Heart left ventricle (tissue), 16 donors: Measurements from ENCODE around the gene ZDHHC18. TPM values are rescaled to one million over a fixed set of nuclear protein-coding genes. Genes with fewer than 3 reads are reported as not detected.

ENCODE experiments used
- ATAC-seq, 4 donors: fragments of 200-7000 bp; cut with Tn5 transposase; one replicate each; pipeline ENCODE4 v1.9.1; 2020 to 2022; ENCODE audit warnings: moderate library complexity in 4 of 4, mild to moderate bottlenecking in 3 of 4, moderate number of reproducible peaks in 1 of 4
- DNase-seq, 5 donors: peaks; one replicate each; pipeline ENCODE4 v3.0.0-alpha.2; 2020
- H3K27ac ChIP-seq, 12 donors: fragments of 200-600 bp; sonication (generic) in 4 of 12; one replicate each; pipeline versions ENCODE4 v1.5.0 to v1.8.0; 2016 to 2022; ENCODE audit warnings: mild to moderate bottlenecking in 2 of 12
- H3K27me3 ChIP-seq, 9 donors: fragments of 200-600 bp; sonication (generic) in 2 of 9; one replicate each; pipeline versions ENCODE4 v1.5.1 to v1.8.0; 2016 to 2022; ENCODE audit warnings: mild to moderate bottlenecking in 3 of 9
- H3K36me3 ChIP-seq, 9 donors: fragments of 200-600 bp; sonication (generic) in 2 of 9; one replicate each; pipeline versions ENCODE4 v1.5.0 to v1.8.0; 2018 to 2022; ENCODE audit warnings: mild to moderate bottlenecking in 2 of 9
- H3K4me1 ChIP-seq, 12 donors: fragments of 200-600 bp; sonication (generic) in 4 of 12; one replicate each; pipeline versions ENCODE4 v1.5.0 to v1.8.0; 2016 to 2022; ENCODE audit warnings: mild to moderate bottlenecking in 3 of 12
- H3K4me3 ChIP-seq, 12 donors: fragments of 200-600 bp; sonication (generic) in 4 of 12; one replicate each; pipeline versions ENCODE4 v1.5.0 to v1.8.0; 2017 to 2022; ENCODE audit warnings: mild to moderate bottlenecking in 9 of 12, moderate library complexity in 4 of 12
- H3K9me3 ChIP-seq, 12 donors: fragments of 200-600 bp; sonication (generic) in 4 of 12; one replicate each; pipeline versions ENCODE4 v1.5.0 to v1.8.0; 2016 to 2022; ENCODE audit warnings: mild to moderate bottlenecking in 1 of 12
- CTCF ChIP-seq, 12 donors: fragments of 200-600 bp; sonication (generic) in 4 of 12; IDR thresholded peaks; one replicate each; pipeline versions ENCODE4 v1.5.0 to v1.8.0; 2018 to 2022; ENCODE audit warnings: antibody characterized with exemption in 12 of 12, mild to moderate bottlenecking in 5 of 12
- POLR2A ChIP-seq, 2 donors: fragments of 450-650 bp; IDR thresholded peaks; one replicate each; pipeline ENCODE4 v1.6.1; 2017; ENCODE audit warnings: antibody characterized with exemption in 2 of 2, mild to moderate bottlenecking in 2 of 2, moderate library complexity in 2 of 2
- WGBS, 4 donors: extraction: QIAGEN DNeasy Blood & Tissue Kit in 2 of 4; methylation state at CpG; one replicate each; pipeline versions ENCODE4 v1.1.5 to v1.1.7; 2013 to 2018; 5-methylcytosine and 5-hydroxymethylcytosine counted together
- intact Hi-C, 10 donors: fragments of 100-400 bp; cut with DNase I; formaldehyde crosslinking; loops; one replicate each; pipeline versions ENCODE4 v1.11.1 to v1.14.2; 2022
- polyA plus RNA-seq, 2 donors: library from polyadenylated mRNA; stranded (reverse); fragments of 200-250 nt; gene quantifications; one replicate each; pipeline ENCODE4 v1.2.3, GENCODE V29; 2013
- total RNA-seq, 9 donors: library from RNA; depleted of rRNA in 2 of 9; stranded (reverse); fragments of >200 nt in 2 of 9; fragmentation: NEBNext Ultra II Directional in 3 of 9; extraction: Animal tissue kit (Norgen Biotek cat#: 25700) in 3 of 9; gene quantifications; one replicate each; pipeline versions ENCODE4 v1.1.0 to v1.2.4, GENCODE V29; 2016 to 2023
- donor health status: ischemic (EF 13 %, LVEDD 7.1; RV severe dilation, severe dysfunction).
- donor health status: healthy with polysubstance abuse.
- donor health status: DM: no; HTN: yes; CAD: no.
- donor health status: DM: no; HTN: no; CAD: no.
- donor health status: ischemic (EF 25% LVEDD 6.9; RV normal size, moderate dysfunction).
- donor health status: ischemic (EF 25% LVEDD 5.7; RV mildly dilated, moderate dysfunction).
- donor health status: healthy.
- donor health status: DM: yes; HTN: yes; CAD: no.
- donor health status: ischemic (EF 35%, LVEDD 5.7; RV mildly dilated, moderate dysfunction).
- donor health status: nonischemic (EF 11% LVEDD 7.7; RV severe dilation, severe dysfunction).
- donor health status: DM: yes; HTN: yes; CAD: no.
- donor health status: PGD.
- donor health status: ischemic (EF 29% LVEDD 5.4; RV normal size, mild dysfunction).
- donor health status: nonischemic (EF 23%, LVEDD 6.1; RV moderate dilation, normal function).

ZDHHC18 gene
- total and polyA plus RNA-seq, 11 donors: 8.7 to 22.5 (median 12.2) TPM

GRCh38 chr1:26856181-26856580 lies 29.7 kb downstream of the ZDHHC18 start:
- Histone ChIP-seq H3K27me3 (no peaks in the 10 kb centered on the region), H3K9me3 (no peaks in the 10 kb centered on the region), H3K4me1 (peaks cover 0 to 6% (median 0%) of the 10 kb centered on the region in 12 donors), H3K36me3 (peaks cover 0 to 70% (median 57%) of the 10 kb centered on the region in 9 donors), H3K4me3 (no peak overlapping the region), H3K27ac (no peak overlapping the region)
- no peak for DNase-seq
- TF ChIP-seq CTCF (IDR thresholded peaks at IDR 0.05) (no peak), POLR2A (IDR thresholded peaks at IDR 0.05) (no peak)
- intact Hi-C loops: no loop called here
- no peak for ATAC-seq
- 88 to 91% (median 91%) methylated on average over 10 to 11 of the region's 11 CpGs for WGBS, 4 donors

- no peak overlapping the region for H3K27ac ChIP-seq
- peaks cover 0 to 63% (median 51%) of the 10 kb centered on the region in 9 donors for H3K36me3 ChIP-seq
- ATAC-seq (no peak), DNase-seq (no peak)
- 82 to 91% (median 87%) methylated on average over 20 to 21 of the region's 21 CpGs for WGBS, 4 donors
- peaks cover 0 to 6% (median 0%) of the 10 kb centered on the region in 12 donors for H3K4me1 ChIP-seq
- no peak for TF ChIP-seq POLR2A (IDR thresholded peaks at IDR 0.05)
- TF ChIP-seq CTCF (IDR thresholded peaks at IDR 0.05): no peak
- no peak overlapping the region for H3K4me3 ChIP-seq
- no peaks in the 10 kb centered on the region for H3K27me3 ChIP-seq
- intact Hi-C loops: no loop called here
- no peaks in the 10 kb centered on the region for H3K9me3 ChIP-seq
Measured at GRCh38 chr1:26856604-26857469, 30.3 kb downstream of the ZDHHC18 start.

GRCh38 chr1:26857473-26858060 lies 31.1 kb downstream of the ZDHHC18 start:
- DNase-seq (no peak), ATAC-seq (no peak)
- peaks cover 0 to 6% (median 0%) of the 10 kb centered on the region in 12 donors for H3K4me1 ChIP-seq
- 77 to 89% (median 86%) methylated on average over 8 of the region's 8 CpGs for WGBS, 4 donors
- no peak for TF ChIP-seq POLR2A (IDR thresholded peaks at IDR 0.05)
- TF ChIP-seq CTCF (IDR thresholded peaks at IDR 0.05): no peak
- peaks cover 0 to 56% (median 43%) of the 10 kb centered on the region in 9 donors for H3K36me3 ChIP-seq
- H3K27ac ChIP-seq: no peak overlapping the region
- no peak overlapping the region for H3K4me3 ChIP-seq
- intact Hi-C loops: no loop called here
- H3K27me3 ChIP-seq: no peaks in the 10 kb centered on the region
- no peaks in the 10 kb centered on the region for H3K9me3 ChIP-seq

GRCh38 chr1:26858160-26858559 lies 31.7 kb downstream of the ZDHHC18 start:
- Histone ChIP-seq H3K36me3 (peaks cover 0 to 50% (median 37%) of the 10 kb centered on the region in 9 donors), H3K27ac (no peak overlapping the region), H3K9me3 (no peaks in the 10 kb centered on the region), H3K4me3 (no peak overlapping the region), H3K27me3 (no peaks in the 10 kb centered on the region), H3K4me1 (peaks cover 0 to under 1% (median 0%) of the 10 kb centered on the region in 12 donors)
- 86 to 92% (median 91%) methylated on average over 4 of the region's 4 CpGs for WGBS, 4 donors
- intact Hi-C loops: no loop called here
- DNase-seq (no peak), ATAC-seq (no peak)
- TF ChIP-seq POLR2A (IDR thresholded peaks at IDR 0.05) (no peak), CTCF (IDR thresholded peaks at IDR 0.05) (no peak)
